Mesothelial cell of epicardium (in vitro differentiated cells): ENCODE results near the gene ST8SIA6. TPM values are rescaled to one million over a fixed set of nuclear protein-coding genes. Genes with fewer than 3 reads are reported as not detected.

Experiments used
- DNase-seq, 2 experiments: peaks; one replicate each; pipeline ENCODE4 v3.0.0; 2021; ENCODE audit warnings: low spot score in 2 of 2; ENCODE audit not compliant: unreplicated experiment in 2 of 2
- H3K27ac Mint-ChIP-seq: 2 replicates; pipeline ENCODE4 v1.8.0; 2021; ENCODE audit warnings: mixed read lengths
- H3K27me3 Mint-ChIP-seq: 2 replicates; pipeline ENCODE4 v1.8.0; 2021; ENCODE audit warnings: low read depth, mixed read lengths
- H3K36me3 Mint-ChIP-seq: 2 replicates; pipeline ENCODE4 v1.8.0; 2021; ENCODE audit warnings: mixed read lengths
- H3K4me1 Mint-ChIP-seq: 2 replicates; pipeline ENCODE4 v1.8.0; 2021; ENCODE audit warnings: mixed read lengths
- H3K4me3 Mint-ChIP-seq: 2 replicates; pipeline ENCODE4 v1.8.0; 2021; ENCODE audit warnings: mild to moderate bottlenecking, moderate library complexity, mixed read lengths
- H3K9me3 Mint-ChIP-seq: 2 replicates; pipeline ENCODE4 v1.8.0; 2021; ENCODE audit warnings: mixed read lengths
- CTCF ChIP-seq: fragments of 200-600 bp; sonication (generic); IDR thresholded peaks from one replicate; pipeline ENCODE4 v1.5.0; 2021; ENCODE audit warnings: antibody characterized with exemption; ENCODE audit not compliant: unreplicated experiment
- total RNA-seq: library from RNA; stranded (reverse); gene quantifications from 3 replicates; pipeline ENCODE4 v1.2.1, GENCODE V29; 2021

The ST8SIA6 gene
- total RNA-seq, 1 donor from 2014 or later, result 1.4 TPM

- Mint-ChIP-seq H3K9me3 (peaks cover 17% of the 10 kb centered on the region), H3K36me3 (no peaks in the 10 kb centered on the region)
These were observed 181.7 kb downstream of the ST8SIA6 start for GRCh38 chr10:17272648-17273047.

More at GRCh38 chr10:17272648-17273047, 181.7 kb downstream of the ST8SIA6 start:
- Mint-ChIP-seq H3K27me3 (peaks cover 2% of the 10 kb centered on the region), H3K27ac (no peak overlapping the region), H3K4me3 (no peak overlapping the region), H3K4me1 (peaks cover 2% of the 10 kb centered on the region)
- TF ChIP-seq CTCF, result no peak
- DNase-seq, result no peak

Other genes with a start within 250 kb of the ST8SIA6 start
- 1,386 to 1,516 TPM (median 1,481 TPM) in 3 replicates for gene VIM, start 226.4 kb downstream of the ST8SIA6 start, total RNA-seq
- gene HACD1, start 162.8 kb upstream of the ST8SIA6 start, total RNA-seq, result 10.9 to 14.7 TPM (median 13.6 TPM) in 3 replicates
- gene STAM, start 189.6 kb upstream of the ST8SIA6 start, total RNA-seq, result 27.6 to 31.3 TPM (median 30.4 TPM) in 3 replicates